ENCODE data around the gene WDR73. TPM values are rescaled to one million over a fixed set of nuclear protein-coding genes. Genes with fewer than 3 reads are reported as not detected.
A peak's percentile ranks its signal among the peaks of the same experiment; 100 is the strongest.
"Not testable (repeated sequence)": the region's sequence is repeated elsewhere in the genome, so short reads cannot be mapped to it uniquely, and the experiment has no call there.

Gene WDR73
- total RNA-seq = 23.8 and 31.3 TPM in 2 replicates

DNA sequence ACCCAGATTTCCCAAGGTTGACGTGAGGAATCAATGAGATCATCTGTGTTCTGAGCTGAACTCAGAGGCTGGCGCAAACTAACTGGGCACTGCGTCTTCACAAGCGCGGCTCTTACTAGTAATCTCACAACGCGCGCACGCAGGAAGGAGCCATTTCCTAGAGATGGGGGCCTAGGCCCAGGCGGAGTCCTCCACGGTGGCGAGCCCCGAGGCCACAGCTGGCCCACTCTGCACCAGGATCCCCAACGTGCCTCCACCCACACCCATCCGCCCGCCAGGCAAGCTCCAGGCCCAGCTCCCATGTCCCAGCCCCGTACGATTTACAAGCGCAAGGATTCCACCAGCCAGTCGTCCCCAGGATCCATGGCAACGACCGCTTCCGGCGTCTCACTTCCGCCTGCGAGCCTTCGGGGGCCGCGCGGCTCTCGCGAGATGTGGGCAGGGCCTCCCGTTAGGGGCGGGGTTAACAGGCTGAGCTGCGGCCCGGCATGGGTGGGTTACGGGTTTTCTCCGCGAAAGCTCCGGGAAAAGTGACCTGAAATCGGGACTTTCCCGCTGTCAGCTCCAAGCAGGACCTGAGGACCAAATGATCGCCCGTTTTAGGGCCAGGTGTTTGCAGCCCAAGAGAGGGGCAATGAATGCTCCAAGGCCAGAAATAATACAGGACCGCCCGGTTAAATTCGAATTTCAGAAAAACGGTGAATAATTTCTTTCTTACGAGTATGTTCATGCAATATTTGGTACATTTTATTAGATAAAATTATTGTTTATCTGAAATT, at the start of gene WDR73:
Gene WDR73, minus strand, starts transcription at position 374 of the 779 bp plus-strand sequence. Its CDS starts 9 bp downstream, at position 365.
- DNase-seq (ENCODE audit: low read depth, low spot score) = peak; percentile 73

DNA sequence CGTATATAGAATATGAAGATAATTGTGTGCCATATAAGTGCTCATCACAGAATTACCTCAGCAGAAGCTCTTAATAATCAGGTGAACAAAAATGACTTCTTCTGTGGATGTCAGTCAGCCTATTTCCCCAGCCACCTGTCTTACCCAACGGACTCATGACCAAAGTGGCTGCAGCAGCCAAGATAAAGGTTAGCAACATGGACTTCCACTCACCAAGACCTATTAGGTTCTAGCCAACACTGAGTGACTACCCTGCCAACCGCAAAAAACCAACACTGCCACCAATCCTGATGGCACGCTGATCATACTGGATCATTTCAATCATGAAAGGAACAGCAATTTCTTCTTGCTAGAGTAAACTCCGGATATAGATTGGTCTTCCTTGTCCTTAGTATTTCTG, 49.7 kb upstream of the WDR73 start:
- DNase-seq (ENCODE audit: low read depth, low spot score) = no peak

DNA sequence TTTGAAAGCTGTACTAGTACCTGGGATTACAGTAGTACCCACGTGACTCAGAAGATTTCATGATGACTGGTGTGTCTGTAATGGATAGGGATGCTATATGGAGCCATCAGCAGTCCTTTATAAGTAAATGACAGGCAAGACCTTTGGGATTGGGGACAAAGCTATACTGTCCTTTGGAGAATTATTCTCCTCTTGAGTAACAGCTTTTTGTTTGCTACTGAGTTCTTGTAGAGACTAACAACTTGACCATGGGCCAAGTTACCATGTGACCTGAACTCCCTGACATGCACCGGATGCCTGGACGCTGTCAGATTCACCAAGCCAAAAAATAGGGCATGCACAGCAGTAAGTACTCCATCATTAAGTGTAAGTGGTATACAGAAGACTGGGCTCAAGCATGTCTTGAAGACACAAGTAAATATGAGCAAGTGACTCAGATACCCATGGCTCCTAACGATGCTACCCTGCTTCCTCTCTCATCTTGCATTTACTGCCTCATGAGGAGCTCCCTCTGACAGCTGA, 48.9 kb upstream of the WDR73 start:
- peak; percentile 63 for DNase-seq (ENCODE audit: low read depth, low spot score)

GRCh38 chr15:84699538-84700191, 45.6 kb upstream of the WDR73 start:
- no peak for DNase-seq (ENCODE audit: low read depth, low spot score)

DNA sequence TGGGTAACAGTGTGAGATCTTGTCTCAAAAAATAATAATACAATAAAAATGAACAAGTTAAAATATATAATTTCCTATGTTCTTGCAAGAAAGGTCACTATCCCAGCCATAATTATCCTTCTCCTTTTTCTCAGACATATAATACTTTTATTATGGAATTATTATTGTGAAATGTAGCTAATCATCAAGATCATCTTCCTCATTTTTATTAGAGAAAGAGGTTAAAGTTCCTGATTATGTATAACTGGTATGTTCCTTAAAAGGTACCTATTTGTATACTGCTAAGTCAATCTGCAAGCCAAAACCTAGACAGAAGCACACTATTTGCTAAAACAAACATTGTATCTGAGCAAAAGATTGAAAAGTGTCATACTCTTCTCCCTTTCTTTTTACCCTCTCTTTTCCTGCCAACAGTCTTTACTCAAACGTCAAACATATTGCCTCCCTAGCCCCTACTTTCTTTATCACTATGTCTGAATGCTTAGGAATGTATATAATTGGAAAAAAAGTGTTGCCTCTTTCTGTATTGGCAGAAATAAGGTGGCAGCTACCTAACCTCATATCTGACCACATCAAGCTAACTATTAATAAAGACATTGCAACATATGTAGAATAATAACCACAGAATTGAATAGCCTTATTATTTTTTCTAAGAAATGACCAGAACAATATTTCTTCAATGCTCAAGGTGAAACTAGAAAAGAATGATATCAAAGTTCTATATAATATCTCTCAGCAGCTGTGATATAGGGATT, 43.3 kb upstream of the WDR73 start:
- DNase-seq (ENCODE audit: low read depth, low spot score) = no peak

- no peak for DNase-seq (ENCODE audit: low read depth, low spot score)
These were observed 42.7 kb upstream of the WDR73 start for GRCh38 chr15:84696757-84697156.

- no peak for DNase-seq (ENCODE audit: low read depth, low spot score)
These were observed 36.3 kb upstream of the WDR73 start for GRCh38 chr15:84690342-84690741.

DNA sequence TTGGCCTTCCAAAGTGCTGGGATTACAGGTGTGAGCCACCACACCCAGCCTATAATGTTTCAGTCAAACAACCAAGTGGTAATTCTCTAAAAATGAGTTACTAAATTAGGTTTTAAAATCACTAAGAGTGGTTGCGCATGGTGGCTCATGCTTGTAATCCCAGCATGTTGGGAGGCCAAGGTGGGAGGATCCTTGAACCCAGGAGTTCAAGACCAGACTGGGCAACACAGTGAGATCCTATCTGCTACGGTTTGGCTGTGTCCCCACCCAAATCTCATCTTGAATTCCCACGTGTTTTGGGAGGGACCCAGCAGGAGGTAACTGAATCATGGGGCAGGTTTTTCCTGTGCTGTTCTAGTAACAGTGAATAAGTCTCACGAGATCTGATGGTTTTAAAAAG, 35.8 kb upstream of the WDR73 start:
- DNase-seq (ENCODE audit: low read depth, low spot score) = no peak

GRCh38 chr15:84686446-84686845, 32.4 kb upstream of the WDR73 start:
- not testable (repeated sequence) for DNase-seq (ENCODE audit: low read depth, low spot score)

DNA sequence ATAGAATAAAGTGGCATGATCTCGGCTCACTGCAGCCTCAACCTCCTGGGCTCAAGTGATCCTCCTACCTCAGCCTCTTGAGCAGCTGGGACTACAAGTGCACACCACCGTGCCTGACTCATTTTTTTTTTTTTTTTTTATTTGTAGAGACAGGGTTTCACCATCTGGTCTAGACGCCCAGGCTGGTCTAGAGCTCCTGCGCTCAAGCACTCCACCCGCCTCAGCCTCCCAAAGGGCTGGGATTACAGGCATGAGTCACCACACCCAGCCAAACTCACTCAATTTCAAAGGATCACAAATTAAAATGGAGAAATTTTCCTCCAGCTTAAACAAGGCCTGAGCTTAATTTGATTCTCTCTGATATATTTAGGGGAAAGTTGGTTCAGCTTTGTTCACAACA, 31.2 kb upstream of the WDR73 start:
- DNase-seq (ENCODE audit: low read depth, low spot score) = no peak

DNA sequence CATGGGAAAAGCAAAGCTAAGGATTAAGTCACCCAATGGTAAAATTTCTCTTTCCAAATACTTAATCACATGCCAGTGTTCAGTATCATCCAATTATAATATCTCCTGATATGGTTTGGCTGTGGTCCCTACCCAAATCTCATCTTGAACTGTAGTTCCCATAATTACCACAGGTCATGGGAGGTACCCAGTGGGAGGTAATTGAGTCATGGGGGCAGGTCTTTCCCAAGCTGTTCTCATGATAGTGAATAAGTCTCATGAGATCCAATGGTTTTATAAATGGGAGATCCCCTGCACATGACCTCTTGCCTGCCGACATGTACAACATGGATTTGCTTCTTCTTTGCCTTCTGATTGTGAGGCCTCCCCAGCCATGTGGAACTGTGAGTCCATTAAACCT, 30.0 kb upstream of the WDR73 start:
- no peak for DNase-seq (ENCODE audit: low read depth, low spot score)

- DNase-seq (ENCODE audit: low read depth, low spot score) = no peak
These were observed 27.7 kb upstream of the WDR73 start for GRCh38 chr15:84681831-84682230.

DNA sequence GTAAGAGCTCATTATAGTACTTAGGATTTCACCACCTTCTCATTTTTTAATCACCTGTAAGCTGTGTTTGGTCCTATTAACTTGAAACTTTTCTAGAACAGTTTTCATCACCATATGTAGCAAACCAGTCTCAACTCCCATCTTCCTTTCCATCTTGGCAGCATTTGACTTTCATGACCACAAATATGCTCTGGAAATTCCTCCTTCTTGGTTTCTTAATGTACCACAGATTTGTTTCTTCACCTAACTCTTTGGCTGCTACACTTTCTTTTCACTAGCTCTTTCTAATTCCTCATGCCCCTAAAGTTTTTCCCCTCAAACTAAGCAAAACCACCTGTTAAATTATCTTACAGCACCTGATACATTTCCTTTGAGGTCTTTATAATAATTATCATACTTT, 17.1 kb upstream of the WDR73 start:
- DNase-seq (ENCODE audit: low read depth, low spot score) = no peak

DNA sequence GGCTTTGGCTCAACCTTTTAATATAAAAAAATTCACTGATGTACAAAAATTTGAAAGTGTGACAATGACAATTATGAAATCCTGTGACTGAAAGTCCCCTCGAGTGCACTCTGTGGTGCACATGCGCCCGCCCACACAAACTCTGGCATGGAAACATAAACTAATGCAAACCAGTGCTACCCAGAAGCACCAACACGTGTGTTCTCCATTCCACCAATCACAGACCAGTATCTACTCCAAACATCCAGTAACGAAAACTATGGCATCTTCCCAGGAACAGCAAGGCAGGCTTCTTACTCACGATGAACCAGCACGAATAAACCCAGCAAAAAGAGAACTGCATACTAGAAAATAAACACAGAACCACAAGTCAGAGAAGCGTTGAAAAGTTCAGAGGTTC, 15.6 kb upstream of the WDR73 start:
- DNase-seq (ENCODE audit: low read depth, low spot score) = no peak

DNA sequence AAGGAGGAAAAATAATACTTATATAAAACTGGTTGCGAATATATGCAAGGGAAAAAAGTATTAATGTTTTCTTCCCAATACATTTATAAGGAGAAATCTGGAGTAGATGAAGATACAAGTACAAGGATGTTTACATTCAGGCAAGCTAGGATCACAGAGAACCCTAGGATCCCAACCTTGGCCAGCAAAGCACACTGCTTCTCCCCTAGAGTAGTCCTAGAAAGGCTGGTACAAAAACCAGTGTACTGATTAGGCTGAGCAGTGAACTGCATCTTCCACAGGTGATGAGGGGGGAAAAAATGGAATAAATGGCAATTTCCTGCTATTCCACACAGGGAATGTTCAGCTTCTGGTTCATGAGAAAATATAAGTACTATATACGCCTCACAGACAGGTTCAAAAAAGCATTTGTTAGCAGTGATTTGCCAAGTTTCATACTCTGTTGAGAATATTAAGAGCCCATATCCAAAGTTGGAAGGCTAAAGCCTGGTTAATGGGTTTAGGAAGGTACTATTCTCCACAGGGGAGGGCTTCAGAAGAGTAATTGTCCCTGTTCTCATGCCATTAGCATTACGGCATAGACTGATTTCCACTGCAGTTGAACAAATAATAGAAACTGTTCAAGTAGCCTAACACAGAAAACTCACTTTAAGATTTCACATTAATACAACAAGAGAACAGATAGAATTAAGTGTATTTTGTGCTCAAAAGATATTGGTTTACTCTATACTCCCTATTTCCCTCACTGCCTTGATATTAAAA, 14.3 kb upstream of the WDR73 start:
- no peak for DNase-seq (ENCODE audit: low read depth, low spot score)

DNA sequence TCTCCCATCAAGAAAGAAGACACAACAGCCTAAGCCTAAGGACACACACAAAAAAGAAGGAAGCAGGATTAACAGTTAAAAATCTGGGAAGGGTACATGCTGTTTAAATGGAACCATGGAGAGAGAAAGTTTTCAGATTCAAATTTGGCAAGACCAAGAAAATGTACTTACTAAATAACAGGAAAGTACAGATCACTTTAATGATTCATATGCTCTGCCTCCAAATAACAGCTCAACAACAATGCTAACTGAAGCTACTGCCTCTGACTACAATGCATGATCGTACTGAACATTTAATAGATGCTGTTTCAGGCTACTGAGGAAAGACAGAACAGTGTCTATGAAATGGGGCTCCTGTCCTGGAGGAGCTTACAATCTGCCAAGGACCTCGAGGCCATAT, 12.3 kb upstream of the WDR73 start:
- DNase-seq (ENCODE audit: low read depth, low spot score) = no peak

GRCh38 chr15:84661001-84661400, 6.9 kb upstream of the WDR73 start:
- DNase-seq (ENCODE audit: low read depth, low spot score) = no peak

DNA sequence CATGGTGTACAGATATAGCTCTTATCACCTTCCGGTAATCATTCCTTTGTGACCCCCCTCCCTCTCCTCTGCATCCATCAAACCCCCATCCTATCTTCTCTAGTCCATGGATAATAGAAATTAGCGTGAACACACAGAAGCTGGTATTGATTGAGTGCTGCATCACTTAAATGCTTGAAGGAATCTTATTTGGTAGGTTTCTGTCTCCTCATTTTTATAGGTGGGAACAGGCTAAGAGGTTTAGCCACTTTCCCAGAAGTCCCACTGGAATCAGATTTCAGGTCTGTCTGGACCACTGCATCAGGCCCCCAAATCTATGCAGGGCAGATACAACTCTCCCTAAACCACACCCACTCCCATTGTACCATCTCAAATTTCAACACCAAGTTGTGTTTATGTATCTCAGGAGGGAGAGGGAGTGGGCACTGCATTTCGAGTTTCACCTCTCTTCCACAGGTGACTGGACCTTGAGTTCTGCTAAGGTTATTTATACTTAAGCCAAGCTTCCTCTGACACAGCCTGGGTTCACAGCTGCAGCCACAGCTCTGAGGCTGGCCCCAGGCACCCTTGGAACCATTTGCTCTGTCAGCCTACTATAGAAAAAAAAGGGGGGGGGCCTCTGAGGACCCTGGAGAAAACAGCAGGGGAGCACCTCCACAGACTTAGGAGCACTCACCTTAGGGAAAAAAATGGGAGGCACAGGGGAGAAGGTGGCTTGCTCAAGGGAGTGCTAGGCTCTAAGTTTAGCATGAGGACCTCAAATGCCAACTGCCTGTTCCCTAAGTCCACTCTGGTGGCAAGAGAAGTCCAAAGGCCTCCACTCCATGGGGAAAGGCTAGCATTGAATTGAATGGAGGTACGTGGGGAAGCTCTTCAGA, 6.1 kb upstream of the WDR73 start:
- no peak for DNase-seq (ENCODE audit: low read depth, low spot score)

GRCh38 chr15:84658788-84659411, 4.8 kb upstream of the WDR73 start:
- no peak for DNase-seq (ENCODE audit: low read depth, low spot score)

All from pulmonary artery endothelial cell (primary cell).